ENCODE results near the gene TMEM255A.

- no peak for TF ChIP-seq CTCF (optimal IDR thresholded peaks at IDR 0.05 in 1 of 3, IDR thresholded peaks at IDR 0.05 in 1 of 3, conservative IDR thresholded peaks at IDR 0.05 in 1 of 3; ENCODE audit: extremely low read depth in 1 of 3, insufficient read depth in 2 of 3, low read length in 3 of 3)
- TF ChIP-seq EZH2 (IDR thresholded peaks at IDR 0.05; ENCODE audit: low read length), result no peak
Measured at GRCh38 chrX:120331116-120331515, 19.9 kb upstream of the TMEM255A start.

Data from keratinocyte (primary cell).